Upper lobe of left lung (tissue), 4 donors: ENCODE data around the gene EZH2.

Experiments used
- CTCF ChIP-seq, 6 experiments: fragments of 450-650 bp in 4 of 6; fragments of 200-600 bp in 2 of 6; sonication (generic) in 2 of 6; IDR thresholded peaks; one replicate each; pipeline ENCODE4 v1.5.1; 2016 to 2019; ENCODE audit warnings: antibody characterized with exemption in 6 of 6
- EP300 ChIP-seq, 4 donors: sonication (generic); formaldehyde crosslinking; IDR thresholded peaks; one replicate each; pipeline ENCODE4 v1.5.1; 2017; ENCODE audit warnings: antibody characterized with exemption in 4 of 4, control low read depth in 2 of 4
- POLR2A ChIP-seq, 4 donors: fragments of 450-650 bp; IDR thresholded peaks; one replicate each; pipeline ENCODE4 v1.5.1; 2016 to 2017; ENCODE audit warnings: antibody characterized with exemption in 4 of 4, mild to moderate bottlenecking in 2 of 4
- POLR2AphosphoS5 ChIP-seq, 2 donors: sonication (generic); formaldehyde crosslinking; IDR thresholded peaks; one replicate each; pipeline ENCODE4 v1.5.1; 2017; ENCODE audit warnings: antibody characterized with exemption in 2 of 2

- TF ChIP-seq POLR2A (IDR thresholded peaks at IDR 0.05) = no peak
- TF ChIP-seq CTCF (IDR thresholded peaks at IDR 0.05) = no peak
- no peak for TF ChIP-seq EP300 (IDR thresholded peaks at IDR 0.05)
- TF ChIP-seq POLR2AphosphoS5 (IDR thresholded peaks at IDR 0.05) = no peak
Measured at GRCh38 chr7:148811892-148812291, 72.2 kb downstream of the EZH2 start.
